Erythroblast (primary cell): ENCODE data around the gene CABLES1.

Experiments used
- DNase-seq, 2 experiments: peaks; one replicate each; lab custom pipeline; 2025; lab: John Stamatoyannopoulos, UW
- GATA1 ChIP-seq: IDR thresholded peaks from 2 replicates; pipeline ENCODE4 v1.6.1; 2011; ENCODE audit warnings: low read depth, mild to moderate bottlenecking, control low read depth, low read length, moderate library complexity
- POLR2A ChIP-seq: IDR thresholded peaks from 2 replicates; pipeline ENCODE4 v1.6.1; 2011; ENCODE audit warnings: mild to moderate bottlenecking, low read length

The CABLES1 gene

GRCh38 chr18:23300231-23300805 lies 165.0 kb downstream of the CABLES1 start:
- no peak for DNase-seq
- no peak for TF ChIP-seq POLR2A

- DNase-seq: no peak
- TF ChIP-seq GATA1 (no peak), POLR2A (no peak)
Observed at GRCh38 chr18:23301972-23302371, 166.7 kb downstream of the CABLES1 start.

GRCh38 chr18:23302511-23302850 lies 167.2 kb downstream of the CABLES1 start:
- DNase-seq: no peak
- TF ChIP-seq POLR2A (no peak), GATA1 (no peak)

GRCh38 chr18:23302851-23303527 lies 167.7 kb downstream of the CABLES1 start:
- TF ChIP-seq GATA1 (no peak), POLR2A (no peak)
- no peak for DNase-seq

GRCh38 chr18:23306822-23307221 lies 171.5 kb downstream of the CABLES1 start:
- DNase-seq: no peak
- TF ChIP-seq POLR2A: no peak
- no peak for TF ChIP-seq GATA1

GRCh38 chr18:23307567-23308295 lies 172.4 kb downstream of the CABLES1 start:
- TF ChIP-seq GATA1 (no peak), POLR2A (no peak)
- no peak for DNase-seq
